ENCODE results near the gene NKD1.

DNA sequence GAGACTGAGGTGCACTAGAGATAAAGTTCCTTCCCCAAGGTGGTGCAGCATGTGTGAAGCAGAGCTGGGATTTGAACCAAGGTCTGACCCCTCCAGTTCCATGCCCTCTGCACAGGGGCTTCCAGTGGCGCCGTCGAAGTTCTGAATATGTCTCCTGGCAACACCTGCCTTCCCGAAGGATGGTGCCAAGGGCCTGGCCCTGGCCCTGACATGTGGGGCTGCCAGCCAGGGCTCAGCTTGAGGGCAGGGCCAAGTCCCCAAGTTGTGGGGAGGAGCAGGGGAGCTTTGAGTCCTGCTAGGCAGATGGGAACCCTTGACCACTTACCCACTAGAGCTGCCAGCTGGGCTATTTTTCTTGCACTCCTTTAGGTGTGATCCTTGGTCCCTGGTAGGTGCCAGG, 56.4 kb downstream of the NKD1 start:
- TF ChIP-seq, protein P1, sequence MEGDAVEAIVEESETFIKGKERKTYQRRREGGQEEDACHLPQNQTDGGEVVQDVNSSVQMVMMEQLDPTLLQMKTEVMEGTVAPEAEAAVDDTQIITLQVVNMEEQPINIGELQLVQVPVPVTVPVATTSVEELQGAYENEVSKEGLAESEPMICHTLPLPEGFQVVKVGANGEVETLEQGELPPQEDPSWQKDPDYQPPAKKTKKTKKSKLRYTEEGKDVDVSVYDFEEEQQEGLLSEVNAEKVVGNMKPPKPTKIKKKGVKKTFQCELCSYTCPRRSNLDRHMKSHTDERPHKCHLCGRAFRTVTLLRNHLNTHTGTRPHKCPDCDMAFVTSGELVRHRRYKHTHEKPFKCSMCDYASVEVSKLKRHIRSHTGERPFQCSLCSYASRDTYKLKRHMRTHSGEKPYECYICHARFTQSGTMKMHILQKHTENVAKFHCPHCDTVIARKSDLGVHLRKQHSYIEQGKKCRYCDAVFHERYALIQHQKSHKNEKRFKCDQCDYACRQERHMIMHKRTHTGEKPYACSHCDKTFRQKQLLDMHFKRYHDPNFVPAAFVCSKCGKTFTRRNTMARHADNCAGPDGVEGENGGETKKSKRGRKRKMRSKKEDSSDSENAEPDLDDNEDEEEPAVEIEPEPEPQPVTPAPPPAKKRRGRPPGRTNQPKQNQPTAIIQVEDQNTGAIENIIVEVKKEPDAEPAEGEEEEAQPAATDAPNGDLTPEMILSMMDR (IDR thresholded peaks at IDR 0.05), result no peak
- no peak for TF ChIP-seq POLR2A (IDR thresholded peaks at IDR 0.05)

Measured in uterus (tissue), 2 donors.